Measurements from ENCODE around the gene FARS2.

DNA sequence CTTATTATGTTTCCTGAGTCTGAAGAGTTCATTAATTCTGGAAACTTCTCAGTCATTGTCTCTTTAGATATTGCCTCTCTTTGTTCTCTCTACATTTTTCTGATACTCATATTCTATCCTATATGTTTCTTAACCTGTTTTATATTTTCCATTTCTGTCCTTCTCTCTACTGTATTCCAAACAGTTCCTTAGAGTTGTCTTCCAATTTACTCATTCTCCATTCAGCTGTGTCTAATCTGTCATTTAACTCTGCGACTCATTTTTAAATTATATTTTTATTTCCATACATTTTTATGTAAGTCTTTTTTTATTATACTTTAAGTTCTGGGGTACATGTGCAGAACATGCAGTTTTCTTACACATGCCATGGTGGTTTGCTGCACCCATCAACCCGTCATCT, 493.6 kb downstream of the FARS2 start:
- TF ChIP-seq, protein P1, sequence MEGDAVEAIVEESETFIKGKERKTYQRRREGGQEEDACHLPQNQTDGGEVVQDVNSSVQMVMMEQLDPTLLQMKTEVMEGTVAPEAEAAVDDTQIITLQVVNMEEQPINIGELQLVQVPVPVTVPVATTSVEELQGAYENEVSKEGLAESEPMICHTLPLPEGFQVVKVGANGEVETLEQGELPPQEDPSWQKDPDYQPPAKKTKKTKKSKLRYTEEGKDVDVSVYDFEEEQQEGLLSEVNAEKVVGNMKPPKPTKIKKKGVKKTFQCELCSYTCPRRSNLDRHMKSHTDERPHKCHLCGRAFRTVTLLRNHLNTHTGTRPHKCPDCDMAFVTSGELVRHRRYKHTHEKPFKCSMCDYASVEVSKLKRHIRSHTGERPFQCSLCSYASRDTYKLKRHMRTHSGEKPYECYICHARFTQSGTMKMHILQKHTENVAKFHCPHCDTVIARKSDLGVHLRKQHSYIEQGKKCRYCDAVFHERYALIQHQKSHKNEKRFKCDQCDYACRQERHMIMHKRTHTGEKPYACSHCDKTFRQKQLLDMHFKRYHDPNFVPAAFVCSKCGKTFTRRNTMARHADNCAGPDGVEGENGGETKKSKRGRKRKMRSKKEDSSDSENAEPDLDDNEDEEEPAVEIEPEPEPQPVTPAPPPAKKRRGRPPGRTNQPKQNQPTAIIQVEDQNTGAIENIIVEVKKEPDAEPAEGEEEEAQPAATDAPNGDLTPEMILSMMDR (conservative IDR thresholded peaks at IDR 0.05; ENCODE audit: low read length) = no peak
- TF ChIP-seq EZH2phosphoT487 (IDR thresholded peaks at IDR 0.05; ENCODE audit: borderline replicate concordance, low read depth, low read length) = no peak
